Measurements from ENCODE around the gene ADAM15. TPM values are rescaled to one million over a fixed set of nuclear protein-coding genes. Genes with fewer than 3 reads are reported as not detected.

The ADAM15 gene
- total and polyA plus RNA-seq, 2 donors (not counting 3 experiments of a cell fraction or from before 2014, with no cell fraction given) = 295 to 299 TPM

GRCh38 chr1:155081472-155082300, 30.6 kb downstream of the ADAM15 start:
- intact Hi-C loops (cut with micrococcal nuclease) (no loop called here), dilution Hi-C loops (cut with MboI; ENCODE audit: extremely low pct_ligation_motif_present, low sequenced_read_pairs) (no loop called here)
- no peak for DNase-seq (ENCODE audit: low read depth, low spot score)
- Histone ChIP-seq H3K9ac (replicated peaks; ENCODE audit: extremely low read depth, insufficient read depth, low read length) (no peak overlapping the region), H3K4me2 (ENCODE audit: insufficient read depth, low read length) (no peak overlapping the region), H3K36me3 (ENCODE audit: control insufficient read depth in 2 of 2, extremely low read depth in 1 of 2, insufficient read depth in 2 of 2, low read length in 2 of 2) (no peaks in the 10 kb centered on the region), H4K20me1 (replicated peaks; ENCODE audit: control insufficient read depth, extremely low read depth, insufficient read depth, low read length) (no peaks in the 10 kb centered on the region), H3K4me1 (ENCODE audit: control insufficient read depth, extremely low read depth, insufficient read depth, low read length) (peaks cover 15% of the 10 kb centered on the region), H3K4me3 (replicated peaks in 1 of 3; ENCODE audit: insufficient read depth in 1 of 3, low read depth in 1 of 3, low read length in 3 of 3) (no peak overlapping the region), H3K27ac (ENCODE audit: insufficient read depth, low read depth, low read length) (no peak overlapping the region), H3K9me1 (replicated peaks; ENCODE audit: control insufficient read depth, extremely low read depth, insufficient read depth, low read length) (no peaks in the 10 kb centered on the region), H3K9me3 (replicated peaks; ENCODE audit: control insufficient read depth, insufficient read depth, low read length) (no peaks in the 10 kb centered on the region), H3K27me3 (ENCODE audit: control insufficient read depth in 2 of 2, insufficient read depth in 2 of 2, low read length in 2 of 2) (peaks cover 35 to 46% of the 10 kb centered on the region in 2 experiments), H3K79me2 (ENCODE audit: control insufficient read depth, insufficient read depth, low read length) (no peaks in the 10 kb centered on the region), H2AFZ (ENCODE audit: low read depth, low read length) (no peak overlapping the region)
- FAIRE-seq = no peak
- ChIA-PET CTCF (interaction anchor here (1.0 to 1.4 kb wide), 4 partner anchors 20 to 175 kb away, joined by 3 to 5 read pairs (median 4); partner anchors contain the start of gene KRTCAP2), POLR2A (no interaction called here)
- BruUV-seq (replicated peaks) = no TSS peak
- TF ChIP-seq EZH2 (IDR thresholded peaks at IDR 0.05; ENCODE audit: borderline replicate concordance, low read depth, low read length, severe bottlenecking) (peak; percentile 84), JUN (IDR thresholded peaks at IDR 0.05; ENCODE audit: borderline replicate concordance, insufficient read depth, insufficient read length, low read depth) (no peak)

GRCh38 chr1:155082301-155083051, 31.4 kb downstream of the ADAM15 start:
- H3K4me1 ChIP-seq (ENCODE audit: control insufficient read depth, extremely low read depth, insufficient read depth, low read length) = peaks cover 15% of the 10 kb centered on the region
- intact Hi-C loops (cut with micrococcal nuclease) = no loop called here
- no peak for DNase-seq (ENCODE audit: low read depth, low spot score)
- H3K4me3 ChIP-seq (replicated peaks in 1 of 3; ENCODE audit: insufficient read depth in 1 of 3, low read depth in 1 of 3, low read length in 3 of 3) = no peak overlapping the region
- no peak for FAIRE-seq
- POLR2A ChIA-PET = no interaction called here
- H3K9me3 ChIP-seq (replicated peaks; ENCODE audit: control insufficient read depth, insufficient read depth, low read length) = no peaks in the 10 kb centered on the region
- peaks cover 35 to 46% of the 10 kb centered on the region in 2 experiments for H3K27me3 ChIP-seq (ENCODE audit: control insufficient read depth in 2 of 2, insufficient read depth in 2 of 2, low read length in 2 of 2)
- H3K9ac ChIP-seq (replicated peaks; ENCODE audit: extremely low read depth, insufficient read depth, low read length) = no peak overlapping the region
- CTCF ChIA-PET = interaction anchor here (1.0 kb wide), 1 partner anchor 176 kb away, joined by 3 read pairs; no protein-coding TSS in a partner anchor
- H3K79me2 ChIP-seq (ENCODE audit: control insufficient read depth, insufficient read depth, low read length) = no peaks in the 10 kb centered on the region
- H3K36me3 ChIP-seq (ENCODE audit: control insufficient read depth in 2 of 2, extremely low read depth in 1 of 2, insufficient read depth in 2 of 2, low read length in 2 of 2) = no peaks in the 10 kb centered on the region
- H4K20me1 ChIP-seq (replicated peaks; ENCODE audit: control insufficient read depth, extremely low read depth, insufficient read depth, low read length) = no peaks in the 10 kb centered on the region
- dilution Hi-C loops (cut with MboI; ENCODE audit: extremely low pct_ligation_motif_present, low sequenced_read_pairs) = no loop called here
- no peak overlapping the region for H3K27ac ChIP-seq (ENCODE audit: insufficient read depth, low read depth, low read length)
- TF ChIP-seq MAX (IDR thresholded peaks at IDR 0.05; ENCODE audit: insufficient read depth, insufficient read length) (no peak), EZH2 (IDR thresholded peaks at IDR 0.05; ENCODE audit: borderline replicate concordance, low read depth, low read length, severe bottlenecking) (peak; percentile 17)
- BruUV-seq (replicated peaks) = no TSS peak
- no peak overlapping the region for H2AFZ ChIP-seq (ENCODE audit: low read depth, low read length)
- no peaks in the 10 kb centered on the region for H3K9me1 ChIP-seq (replicated peaks; ENCODE audit: control insufficient read depth, extremely low read depth, insufficient read depth, low read length)
- H3K4me2 ChIP-seq (ENCODE audit: insufficient read depth, low read length) = no peak overlapping the region

All from endothelial cell of umbilical vein (primary cell).